GM12878 (cell line): ENCODE results near the gene SYPL2. TPM values are rescaled to one million over a fixed set of nuclear protein-coding genes. Genes with fewer than 3 reads are reported as not detected.
A peak's percentile ranks its signal among the peaks of the same experiment; 100 is the strongest.

Experiments used
- ATAC-seq: fragments of 200-7000 bp; cut with Tn5 transposase; 3 replicates; pipeline ENCODE4 v1.9.1; 2020; ENCODE audit warnings: mild to moderate bottlenecking, moderate library complexity
- BruUV-seq: library from RNA; stranded (reverse); fragments of 400-500 nt; replicated peaks from 2 replicates; lab custom pipeline; 2021; lab: Mats Ljungman, UMichigan
- CTCF ChIA-PET: fragments of 300-600 bp; sonication (Branson Sonifier 250); formaldehyde crosslinking; extraction: SDS; loops from one replicate; lab custom pipeline; 2021; ENCODE audit warnings: inconsistent platforms; lab: Yijun Ruan, JAX
- POLR2A ChIA-PET: fragments of 350-600 bp; formaldehyde crosslinking; extraction: SDS; loops from one replicate; lab custom pipeline; 2021; ENCODE audit warnings: inconsistent platforms; lab: Charles Lee
- RAD21 ChIA-PET: fragments of 300-600 bp; sonication (Branson Sonifier 250); formaldehyde crosslinking; loops from one replicate; lab custom pipeline; 2023; ENCODE audit warnings: antibody characterized with exemption; ENCODE audit not compliant: unreplicated experiment; lab: Charles Lee
- SMC1A ChIA-PET: fragments of 300-600 bp; sonication (Branson Sonifier 250); formaldehyde crosslinking; loops from one replicate; lab custom pipeline; 2023; ENCODE audit not compliant: unreplicated experiment, uncharacterized antibody; lab: Charles Lee
- DNase-seq: peaks from one replicate; pipeline ENCODE4 v3.0.0-alpha.2; 2011; ENCODE audit warnings: low read depth, low spot score
- FAIRE-seq: peaks from 3 replicates; lab custom pipeline; 2011; peaks lifted over from hg19 to GRCh38; lab: Jason Lieb, UNC
- H2AFZ ChIP-seq: 2 replicates; pipeline ENCODE4 v1.6.0; 2011; ENCODE audit warnings: low read depth, low read length, control low read depth; ENCODE audit not compliant: control insufficient read depth
- H3K27ac ChIP-seq: 2 replicates; pipeline ENCODE4 v1.5.1; 2011; ENCODE audit warnings: control low read depth; ENCODE audit not compliant: control insufficient read depth, insufficient read depth
- H3K27me3 ChIP-seq, 2 experiments: replicated peaks in 1 of 2; 2 replicates each; pipeline versions ENCODE4 v1.6.0 to v1.6.1; 2011; ENCODE audit warnings: low read length in 1 of 2; ENCODE audit not compliant: control insufficient read depth in 2 of 2, insufficient read depth in 2 of 2
- H3K36me3 ChIP-seq, 2 experiments: 2 replicates each; pipeline ENCODE4 v1.5.1; 2011; ENCODE audit warnings: low read length in 1 of 2; ENCODE audit not compliant: control insufficient read depth in 2 of 2, insufficient read depth in 2 of 2
- H3K4me1 ChIP-seq: 2 replicates; pipeline ENCODE4 v1.6.1; 2011; ENCODE audit warnings: mild to moderate bottlenecking, low read length, moderate library complexity, mixed read lengths; ENCODE audit not compliant: control insufficient read depth, insufficient read depth
- H3K4me2 ChIP-seq: 2 replicates; pipeline ENCODE4 v1.6.0; 2011; ENCODE audit warnings: control low read depth; ENCODE audit not compliant: control insufficient read depth, insufficient read depth
- H3K4me3 ChIP-seq: fragments of 200-600 bp; sonication (generic); 2 replicates; pipeline ENCODE4 v1.5.1; 2016
- H3K79me2 ChIP-seq: 2 replicates; pipeline ENCODE4 v1.6.0; 2011; ENCODE audit warnings: low read length; ENCODE audit not compliant: control insufficient read depth, insufficient read depth
- H3K9ac ChIP-seq: 2 replicates; pipeline ENCODE4 v1.8.0; 2011; ENCODE audit warnings: low read length, control low read depth, mixed read lengths; ENCODE audit not compliant: control insufficient read depth, insufficient read depth
- H3K9me3 ChIP-seq: replicated peaks from 3 replicates; pipeline ENCODE4 v1.5.1; 2011; ENCODE audit warnings: mild to moderate bottlenecking, low read length; ENCODE audit not compliant: control insufficient read depth, insufficient read depth
- H4K20me1 ChIP-seq: 2 replicates; pipeline ENCODE4 v1.6.0; 2011; ENCODE audit not compliant: control insufficient read depth, insufficient read depth
- NFYB ChIP-seq: IDR thresholded peaks from 2 replicates; pipeline ENCODE4 v1.6.1; 2011; ENCODE audit warnings: low read depth, mild to moderate bottlenecking, low read length, improper control_type of control experiment, moderate library complexity; ENCODE audit not compliant: insufficient read depth
- RAD21 ChIP-seq: IDR thresholded peaks from 2 replicates; pipeline ENCODE4 v1.6.1; 2011; ENCODE audit warnings: mild to moderate bottlenecking, low read depth, low read length, moderate library complexity; ENCODE audit not compliant: insufficient read depth
- WGBS: methylation state at CpG from one replicate; pipeline ENCODE4 v1.1.6; 2016; ENCODE audit warnings: low lambda C conversion rate; ENCODE audit not compliant: insufficient replicate concordance, insufficient coverage; ENCODE audit errors: missing lambda C conversion rate; 5-methylcytosine and 5-hydroxymethylcytosine counted together
- in situ Hi-C: fragments of 300-500 bp; cut with MboI; formaldehyde crosslinking; loops from 9 replicates; pipeline ENCODE4 v1.14.3; 2018; ENCODE audit warnings: mixed read lengths
- intact Hi-C: fragments of 100-400 bp; cut with micrococcal nuclease; formaldehyde crosslinking; loops from one replicate; pipeline ENCODE4 v1.14.2; 2022; ENCODE audit not compliant: unreplicated experiment
- polyA plus RNA-seq, 11 experiments: library from polyadenylated mRNA; depleted of rRNA in 4 of 11; unstranded in 6 of 11; stranded (reverse) in 5 of 11; fragments of >200 nt; fragmentation: Nextera tagmentation in 4 of 11; fragmentation: Illumina TruSeq in 1 of 11; extraction: Ambion mirVana in 4 of 11; extraction: Trizol in 1 of 11; gene quantifications; 1 replicate in 1 of 11; 2 replicates in 10 of 11; pipeline versions ENCODE4 v1.2.1 to v1.2.3, GENCODE V29; 2011 to 2016; ENCODE audit warnings: inconsistent platforms in 2 of 11, missing spikeins in 2 of 11, low read depth in 1 of 11
- total RNA-seq, 4 experiments: library from RNA; depleted of rRNA in 3 of 4; stranded (reverse); fragments of >200 nt in 3 of 4; fragmentation: Illumina TruSeq in 1 of 4; extraction: Trizol in 1 of 4; gene quantifications; 2 replicates each; pipeline versions ENCODE4 v1.2.1 to v1.2.3, GENCODE V29; 2013 to 2021
- TF ChIP-seq, protein P1 (sequence below), 3 experiments: IDR thresholded peaks in 2 of 3; conservative IDR thresholded peaks in 1 of 3; 2 replicates each; pipeline ENCODE4 v1.5.1; 2011; ENCODE audit warnings: low read depth in 3 of 3, low read length in 3 of 3, mild to moderate bottlenecking in 3 of 3, control low read depth in 2 of 3, moderate library complexity in 2 of 3, inconsistent platforms in 1 of 3, mixed read lengths in 1 of 3; ENCODE audit not compliant: control insufficient read depth in 2 of 3, insufficient read depth in 1 of 3; ENCODE audit errors: extremely low read depth in 1 of 3

Gene SYPL2
- total and polyA plus RNA-seq, 10 of the 15 experiments (the other 5 are each of a cell fraction or from before 2014, with no cell fraction given), result 0.04 to 0.11 (median 0.06) TPM; not detected in 3

DNA sequence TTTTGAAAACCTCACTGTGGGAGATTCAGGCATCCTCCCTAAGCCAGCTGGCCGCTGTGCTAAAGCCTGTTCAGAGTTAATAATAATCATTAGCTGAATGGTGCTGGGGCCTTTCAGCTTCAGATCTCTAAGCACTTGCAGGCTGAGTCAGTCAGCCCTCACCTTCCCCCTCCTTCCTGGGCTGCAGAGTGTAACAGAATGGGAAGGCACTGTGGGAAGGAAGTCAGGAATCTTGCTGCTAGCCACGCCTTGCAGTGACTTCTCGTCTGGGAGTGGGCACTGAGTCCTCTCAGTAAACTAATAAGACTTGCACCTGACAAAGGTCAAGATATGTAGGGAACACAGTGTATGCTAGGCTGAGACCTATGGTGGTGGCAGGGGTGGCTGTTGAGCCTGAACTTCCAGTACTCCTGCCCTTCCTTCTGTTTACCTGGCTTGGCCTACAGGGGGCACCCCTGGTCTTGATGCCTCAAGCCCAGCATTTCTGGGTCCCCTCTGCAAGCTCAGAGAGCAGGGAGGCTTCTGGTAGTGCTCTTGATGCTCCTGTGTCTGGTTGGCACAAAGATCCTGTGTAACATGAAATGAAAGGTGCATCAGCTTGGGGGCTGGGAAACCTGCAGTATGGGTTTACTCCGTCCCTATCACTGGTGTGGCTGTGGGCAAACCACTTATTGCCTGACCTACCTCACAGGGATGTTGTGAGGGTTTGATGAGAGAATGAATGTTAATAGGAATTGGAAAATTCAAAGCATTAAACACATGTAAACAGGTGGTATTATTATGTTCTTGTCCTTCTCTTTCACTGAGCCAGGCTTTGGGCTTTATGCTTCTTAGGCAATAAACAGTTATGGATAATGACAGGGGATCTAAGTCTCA is 33.6 kb downstream of the SYPL2 start:
- TF ChIP-seq RAD21 (peak; percentile 50; the same call in 1 of the 2 replicates), NFYB (no peak)
- TF ChIP-seq, protein P1, sequence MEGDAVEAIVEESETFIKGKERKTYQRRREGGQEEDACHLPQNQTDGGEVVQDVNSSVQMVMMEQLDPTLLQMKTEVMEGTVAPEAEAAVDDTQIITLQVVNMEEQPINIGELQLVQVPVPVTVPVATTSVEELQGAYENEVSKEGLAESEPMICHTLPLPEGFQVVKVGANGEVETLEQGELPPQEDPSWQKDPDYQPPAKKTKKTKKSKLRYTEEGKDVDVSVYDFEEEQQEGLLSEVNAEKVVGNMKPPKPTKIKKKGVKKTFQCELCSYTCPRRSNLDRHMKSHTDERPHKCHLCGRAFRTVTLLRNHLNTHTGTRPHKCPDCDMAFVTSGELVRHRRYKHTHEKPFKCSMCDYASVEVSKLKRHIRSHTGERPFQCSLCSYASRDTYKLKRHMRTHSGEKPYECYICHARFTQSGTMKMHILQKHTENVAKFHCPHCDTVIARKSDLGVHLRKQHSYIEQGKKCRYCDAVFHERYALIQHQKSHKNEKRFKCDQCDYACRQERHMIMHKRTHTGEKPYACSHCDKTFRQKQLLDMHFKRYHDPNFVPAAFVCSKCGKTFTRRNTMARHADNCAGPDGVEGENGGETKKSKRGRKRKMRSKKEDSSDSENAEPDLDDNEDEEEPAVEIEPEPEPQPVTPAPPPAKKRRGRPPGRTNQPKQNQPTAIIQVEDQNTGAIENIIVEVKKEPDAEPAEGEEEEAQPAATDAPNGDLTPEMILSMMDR (IDR thresholded peaks at IDR 0.05 in 2 of 3, conservative IDR thresholded peaks at IDR 0.05 in 1 of 3; ENCODE audit: control insufficient read depth in 2 of 3, extremely low read depth in 1 of 3, insufficient read depth in 1 of 3, low read depth in 3 of 3, low read length in 3 of 3), result peak; percentile 49 to 57 (median 52); a peak in 5 of 6 replicates
- Histone ChIP-seq H3K36me3 (peaks cover 7 to 20% of the 10 kb centered on the region in 2 experiments; a peak in 3 of 4 replicates), H3K9ac (no peak overlapping the region), H2AFZ (no peak overlapping the region), H3K79me2 (peaks cover 5% of the 10 kb centered on the region), H4K20me1 (peaks cover 4% of the 10 kb centered on the region; the same call in 1 of the 2 replicates), H3K9me3 (no peaks in the 10 kb centered on the region), H3K27me3 (no peaks in the 10 kb centered on the region), H3K27ac (no peak overlapping the region), H3K4me3 (no peak overlapping the region), H3K4me2 (no peak overlapping the region), H3K4me1 (peaks cover 1% of the 10 kb centered on the region)
- intact Hi-C loops (no loop called here), in situ Hi-C loops (no loop called here)
- WGBS, result 96% methylated on average over 4 of the region's 4 CpGs
- RAD21 ChIA-PET, result interaction anchor here (0.6 to 13.4 kb wide), 5 partner anchors 9 to 151 kb away, joined by 3 to 422 read pairs (median 3); no protein-coding TSS in a partner anchor
- ATAC-seq (peak; percentile 71), DNase-seq (no peak), FAIRE-seq (peak; percentile 35)
- SMC1A ChIA-PET, result interaction anchor here (0.6 to 14.4 kb wide), 5 partner anchors 9 to 400 kb away, joined by 3 to 431 read pairs (median 3); no protein-coding TSS in a partner anchor
- no TSS peak for BruUV-seq
- POLR2A ChIA-PET, result interaction anchor here (1.1 to 1.8 kb wide), 3 partner anchors 13 to 32 kb away, joined by 3 to 6 read pairs (median 3); no protein-coding TSS in a partner anchor
- CTCF ChIA-PET, result interaction anchor here (0.6 to 26.7 kb wide), 12 partner anchors 10 to 299 kb away, joined by 3 to 1280 read pairs (median 4); partner anchors contain the start of genes AMIGO1, GPR61 and GSTM1
